Measurements from ENCODE around the gene COL11A2.

Gene COL11A2

GRCh38 chr6:33198159-33198852, 6.0 kb upstream of the COL11A2 start:
- Histone ChIP-seq H3K36me3 (ENCODE audit: control insufficient read depth in 1 of 2, insufficient read depth in 2 of 2, low read length in 2 of 2) (peaks cover 46 to 62% of the 10 kb centered on the region in 2 donors), H3K9me3 (ENCODE audit: control insufficient read depth in 1 of 2, low read length in 2 of 2) (no peaks in the 10 kb centered on the region), H3K27ac (ENCODE audit: low read length) (no peak overlapping the region), H3K4me1 (ENCODE audit: control insufficient read depth in 1 of 2, insufficient read depth in 2 of 2, low read length in 2 of 2) (peaks cover 32 to 50% of the 10 kb centered on the region in 2 donors), H3K4me3 (ENCODE audit: low read depth in 1 of 2, low read length in 2 of 2) (no peak overlapping the region), H3K27me3 (ENCODE audit: low read depth, low read length) (no peaks in the 10 kb centered on the region)

GRCh38 chr6:33197431-33198048, 5.3 kb upstream of the COL11A2 start:
- H3K4me3 ChIP-seq (ENCODE audit: low read depth in 1 of 2, low read length in 2 of 2) = no peak overlapping the region
- H3K9me3 ChIP-seq (ENCODE audit: control insufficient read depth in 1 of 2, low read length in 2 of 2) = no peaks in the 10 kb centered on the region
- H3K27ac ChIP-seq (ENCODE audit: low read length) = peak overlapping the region; percentile 36
- no peaks in the 10 kb centered on the region for H3K27me3 ChIP-seq (ENCODE audit: low read depth, low read length)
- peaks cover 32 to 49% of the 10 kb centered on the region in 2 donors for H3K4me1 ChIP-seq (ENCODE audit: control insufficient read depth in 1 of 2, insufficient read depth in 2 of 2, low read length in 2 of 2)
- H3K36me3 ChIP-seq (ENCODE audit: control insufficient read depth in 1 of 2, insufficient read depth in 2 of 2, low read length in 2 of 2) = peaks cover 38 to 54% of the 10 kb centered on the region in 2 donors

GRCh38 chr6:33195304-33196165, 3.3 kb upstream of the COL11A2 start:
- H3K4me3 ChIP-seq (ENCODE audit: low read depth in 1 of 2, low read length in 2 of 2) = no peak overlapping the region
- peaks cover 18 to 39% of the 10 kb centered on the region in 2 donors for H3K4me1 ChIP-seq (ENCODE audit: control insufficient read depth in 1 of 2, insufficient read depth in 2 of 2, low read length in 2 of 2)
- H3K27me3 ChIP-seq (ENCODE audit: low read depth, low read length) = peaks cover 12% of the 10 kb centered on the region
- peaks cover 28 to 39% of the 10 kb centered on the region in 2 donors for H3K36me3 ChIP-seq (ENCODE audit: control insufficient read depth in 1 of 2, insufficient read depth in 2 of 2, low read length in 2 of 2)
- no peak overlapping the region for H3K27ac ChIP-seq (ENCODE audit: low read length)
- H3K9me3 ChIP-seq (ENCODE audit: control insufficient read depth in 1 of 2, low read length in 2 of 2) = no peaks in the 10 kb centered on the region

- H3K9me3 ChIP-seq (ENCODE audit: control insufficient read depth in 1 of 2, low read length in 2 of 2) = no peaks in the 10 kb centered on the region
- peaks cover 12% of the 10 kb centered on the region for H3K27me3 ChIP-seq (ENCODE audit: low read depth, low read length)
- no peak overlapping the region for H3K4me3 ChIP-seq (ENCODE audit: low read depth in 1 of 2, low read length in 2 of 2)
- no peak overlapping the region for H3K27ac ChIP-seq (ENCODE audit: low read length)
- peaks cover 18 to 36% of the 10 kb centered on the region in 2 donors for H3K4me1 ChIP-seq (ENCODE audit: control insufficient read depth in 1 of 2, insufficient read depth in 2 of 2, low read length in 2 of 2)
- peaks cover 28 to 39% of the 10 kb centered on the region in 2 donors for H3K36me3 ChIP-seq (ENCODE audit: control insufficient read depth in 1 of 2, insufficient read depth in 2 of 2, low read length in 2 of 2)
Observed at GRCh38 chr6:33194431-33194979, 2.2 kb upstream of the COL11A2 start.

DNA sequence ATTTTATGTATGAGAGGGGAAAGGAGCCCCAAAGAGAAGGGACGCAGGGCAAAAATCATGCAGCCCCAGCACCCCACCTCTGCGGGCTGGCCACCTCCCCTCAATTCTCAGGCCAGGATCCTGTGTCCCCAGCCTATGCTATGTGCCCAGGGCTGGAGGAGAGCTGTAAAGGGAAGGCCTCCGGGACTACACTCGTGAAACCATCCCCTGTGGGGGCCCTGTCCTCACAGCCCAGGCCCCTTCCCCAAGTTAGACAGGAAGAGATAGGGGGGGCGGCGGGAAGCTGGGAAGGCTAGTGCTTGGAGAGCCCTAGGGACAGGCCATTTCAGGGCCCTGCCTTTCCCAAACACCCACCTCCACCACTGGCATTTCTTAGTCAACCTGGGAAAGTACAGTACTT, 1.4 kb upstream of the COL11A2 start:
- Histone ChIP-seq H3K4me1 (ENCODE audit: control insufficient read depth in 1 of 2, insufficient read depth in 2 of 2, low read length in 2 of 2) (peaks cover 15 to 27% of the 10 kb centered on the region in 2 donors), H3K36me3 (ENCODE audit: control insufficient read depth in 1 of 2, insufficient read depth in 2 of 2, low read length in 2 of 2) (peaks cover 28 to 39% of the 10 kb centered on the region in 2 donors), H3K9me3 (ENCODE audit: control insufficient read depth in 1 of 2, low read length in 2 of 2) (no peaks in the 10 kb centered on the region), H3K27me3 (ENCODE audit: low read depth, low read length) (peaks cover 13% of the 10 kb centered on the region), H3K27ac (ENCODE audit: low read length) (no peak overlapping the region), H3K4me3 (ENCODE audit: low read depth in 1 of 2, low read length in 2 of 2) (no peak overlapping the region)

GRCh38 chr6:33192671-33193602, 670 bp upstream of the COL11A2 start:
- peaks cover 16% of the 10 kb centered on the region for H3K27me3 ChIP-seq (ENCODE audit: low read depth, low read length)
- peaks cover 28 to 39% of the 10 kb centered on the region in 2 donors for H3K36me3 ChIP-seq (ENCODE audit: control insufficient read depth in 1 of 2, insufficient read depth in 2 of 2, low read length in 2 of 2)
- peaks cover 10 to 20% of the 10 kb centered on the region in 2 donors for H3K4me1 ChIP-seq (ENCODE audit: control insufficient read depth in 1 of 2, insufficient read depth in 2 of 2, low read length in 2 of 2)
- H3K4me3 ChIP-seq (ENCODE audit: low read depth in 1 of 2, low read length in 2 of 2) = peak overlapping the region; percentile 26 to 40
- no peak overlapping the region for H3K27ac ChIP-seq (ENCODE audit: low read length)
- H3K9me3 ChIP-seq (ENCODE audit: control insufficient read depth in 1 of 2, low read length in 2 of 2) = no peaks in the 10 kb centered on the region

DNA sequence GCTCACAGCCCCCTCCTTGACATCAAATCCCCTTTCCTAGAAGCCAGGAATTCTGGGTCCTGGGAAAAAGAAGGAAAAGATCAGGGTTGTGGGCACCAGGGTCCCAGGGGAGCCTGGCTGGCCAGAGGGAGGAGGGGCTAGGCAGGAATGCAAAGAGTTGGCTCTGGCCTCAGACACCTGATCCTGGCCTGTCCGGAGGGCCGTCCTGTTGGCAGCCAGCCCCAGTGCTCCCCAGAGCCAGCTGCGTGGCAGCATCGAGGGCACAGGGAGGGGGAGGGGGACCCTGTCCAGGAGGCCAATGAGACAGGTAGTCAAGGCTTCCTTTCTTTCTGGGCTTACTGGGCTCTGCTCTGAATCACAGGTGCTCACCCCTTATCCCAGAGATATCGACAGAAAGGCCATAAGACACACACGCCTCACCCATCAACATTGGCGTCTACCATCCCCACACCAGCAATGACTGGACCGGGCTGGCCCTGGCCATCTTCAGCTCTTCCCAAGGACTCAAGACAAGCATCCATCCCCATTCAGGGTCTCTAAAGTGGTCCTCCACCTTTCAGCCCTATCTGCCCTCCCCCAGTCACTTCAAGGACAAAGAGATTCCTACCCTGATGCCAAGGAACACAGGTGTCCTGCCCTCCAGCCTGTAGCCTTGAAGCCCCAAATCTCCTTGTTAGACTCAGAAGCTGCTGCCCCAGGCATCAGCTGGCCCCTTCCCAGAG, 723 bp downstream of the COL11A2 start:
- H3K27ac ChIP-seq (ENCODE audit: low read length) = no peak overlapping the region
- H3K27me3 ChIP-seq (ENCODE audit: low read depth, low read length) = peaks cover 16% of the 10 kb centered on the region
- H3K4me1 ChIP-seq (ENCODE audit: control insufficient read depth in 1 of 2, insufficient read depth in 2 of 2, low read length in 2 of 2) = peaks cover 0 to 15% of the 10 kb centered on the region in 2 donors
- H3K4me3 ChIP-seq (ENCODE audit: low read depth in 1 of 2, low read length in 2 of 2) = no peak overlapping the region
- peaks cover 21 to 27% of the 10 kb centered on the region in 2 donors for H3K36me3 ChIP-seq (ENCODE audit: control insufficient read depth in 1 of 2, insufficient read depth in 2 of 2, low read length in 2 of 2)
- no peaks in the 10 kb centered on the region for H3K9me3 ChIP-seq (ENCODE audit: control insufficient read depth in 1 of 2, low read length in 2 of 2)

- Histone ChIP-seq H3K36me3 (ENCODE audit: control insufficient read depth in 1 of 2, insufficient read depth in 2 of 2, low read length in 2 of 2) (peaks cover 12 to 17% of the 10 kb centered on the region in 2 donors), H3K27ac (ENCODE audit: low read length) (no peak overlapping the region), H3K4me1 (ENCODE audit: control insufficient read depth in 1 of 2, insufficient read depth in 2 of 2, low read length in 2 of 2) (peaks cover 0 to 15% of the 10 kb centered on the region in 2 donors), H3K27me3 (ENCODE audit: low read depth, low read length) (peaks cover 16% of the 10 kb centered on the region), H3K9me3 (ENCODE audit: control insufficient read depth in 1 of 2, low read length in 2 of 2) (no peaks in the 10 kb centered on the region), H3K4me3 (ENCODE audit: low read depth in 1 of 2, low read length in 2 of 2) (no peak overlapping the region)
Observed at GRCh38 chr6:33190504-33191107, 1.7 kb downstream of the COL11A2 start.

GRCh38 chr6:33189625-33190448, 2.4 kb downstream of the COL11A2 start:
- Histone ChIP-seq H3K27me3 (ENCODE audit: low read depth, low read length) (peaks cover 16% of the 10 kb centered on the region), H3K36me3 (ENCODE audit: control insufficient read depth in 1 of 2, insufficient read depth in 2 of 2, low read length in 2 of 2) (peaks cover 4 to 10% of the 10 kb centered on the region in 2 donors), H3K9me3 (ENCODE audit: control insufficient read depth in 1 of 2, low read length in 2 of 2) (no peaks in the 10 kb centered on the region), H3K4me3 (ENCODE audit: low read depth in 1 of 2, low read length in 2 of 2) (no peak overlapping the region), H3K27ac (ENCODE audit: low read length) (no peak overlapping the region), H3K4me1 (ENCODE audit: control insufficient read depth in 1 of 2, insufficient read depth in 2 of 2, low read length in 2 of 2) (peaks cover 0 to 15% of the 10 kb centered on the region in 2 donors)
